GM10847 (cell line): Measurements from ENCODE around the gene SREBF2.

ENCODE experiments used
- POLR2A ChIP-seq: IDR thresholded peaks from 2 replicates; pipeline ENCODE4 v1.6.1; 2011; ENCODE audit not compliant: insufficient read length; ENCODE audit errors: extremely low read depth

Gene SREBF2

GRCh38 chr22:41846268-41846987 lies 13.5 kb downstream of the SREBF2 start:
- no peak for TF ChIP-seq POLR2A

GRCh38 chr22:41847300-41847699 lies 14.4 kb downstream of the SREBF2 start:
- no peak for TF ChIP-seq POLR2A

GRCh38 chr22:41848468-41848867 lies 15.6 kb downstream of the SREBF2 start:
- TF ChIP-seq POLR2A: no peak

- no peak for TF ChIP-seq POLR2A
Observed at GRCh38 chr22:41856469-41856868, 23.6 kb downstream of the SREBF2 start.

GRCh38 chr22:41857155-41857859 lies 24.4 kb downstream of the SREBF2 start:
- no peak for TF ChIP-seq POLR2A

- TF ChIP-seq POLR2A: no peak
Observed at GRCh38 chr22:41857860-41858199, 24.9 kb downstream of the SREBF2 start.

GRCh38 chr22:41862160-41862529 lies 29.2 kb downstream of the SREBF2 start:
- no peak for TF ChIP-seq POLR2A

GRCh38 chr22:41862530-41863266 lies 29.8 kb downstream of the SREBF2 start:
- TF ChIP-seq POLR2A: peak; percentile 21

- TF ChIP-seq POLR2A: no peak
Observed at GRCh38 chr22:41863472-41863871, 30.6 kb downstream of the SREBF2 start.

GRCh38 chr22:41868556-41868955 lies 35.7 kb downstream of the SREBF2 start:
- TF ChIP-seq POLR2A: no peak

GRCh38 chr22:41870786-41871185 lies 37.9 kb downstream of the SREBF2 start:
- no peak for TF ChIP-seq POLR2A

- no peak for TF ChIP-seq POLR2A
Observed at GRCh38 chr22:41873391-41873790, 40.5 kb downstream of the SREBF2 start.

GRCh38 chr22:41874090-41874489 lies 41.2 kb downstream of the SREBF2 start:
- TF ChIP-seq POLR2A: no peak

- TF ChIP-seq POLR2A: no peak
Observed at GRCh38 chr22:41875531-41876270, 42.8 kb downstream of the SREBF2 start.

- TF ChIP-seq POLR2A: no peak
Observed at GRCh38 chr22:41876275-41876674, 43.4 kb downstream of the SREBF2 start.
